NCI-H187 (cell line): ENCODE results near the gene DGCR2.
"Not testable (repeated sequence)": the region's sequence is repeated elsewhere in the genome, so short reads cannot be mapped to it uniquely, and the experiment has no call there.

Experiments
- DNase-seq, 2 experiments: peaks; one replicate each; lab custom pipeline; 2025; lab: John Stamatoyannopoulos, UW

DGCR2 gene

GRCh38 chr22:19003508-19003907, 118.7 kb downstream of the DGCR2 start:
- no peak for DNase-seq

GRCh38 chr22:19002684-19003038, 119.6 kb downstream of the DGCR2 start:
- DNase-seq, result no peak

- DNase-seq, result no peak
Measured at GRCh38 chr22:19001204-19001603, 121.0 kb downstream of the DGCR2 start.

GRCh38 chr22:19000106-19000505, 122.1 kb downstream of the DGCR2 start:
- not testable (repeated sequence) for DNase-seq

GRCh38 chr22:18999416-18999815, 122.8 kb downstream of the DGCR2 start:
- no peak for DNase-seq

GRCh38 chr22:18999008-18999407, 123.2 kb downstream of the DGCR2 start:
- no peak for DNase-seq

- no peak for DNase-seq
Measured at GRCh38 chr22:18997925-18998315, 124.3 kb downstream of the DGCR2 start.

- DNase-seq, result no peak
Measured at GRCh38 chr22:18997306-18997924, 124.8 kb downstream of the DGCR2 start.

- DNase-seq, result no peak
Measured at GRCh38 chr22:18996376-18996900, 125.8 kb downstream of the DGCR2 start.

- no peak for DNase-seq
Measured at GRCh38 chr22:18995327-18995711, 126.9 kb downstream of the DGCR2 start.

GRCh38 chr22:18994701-18995326, 127.4 kb downstream of the DGCR2 start:
- DNase-seq, result no peak

- no peak for DNase-seq
Measured at GRCh38 chr22:18994056-18994455, 128.2 kb downstream of the DGCR2 start.

GRCh38 chr22:18992543-18993198, 129.5 kb downstream of the DGCR2 start:
- no peak for DNase-seq

- no peak for DNase-seq
Measured at GRCh38 chr22:18991821-18992442, 130.3 kb downstream of the DGCR2 start.

- no peak for DNase-seq
Measured at GRCh38 chr22:18991138-18991432, 131.1 kb downstream of the DGCR2 start.

- no peak for DNase-seq
Measured at GRCh38 chr22:18990355-18991137, 131.7 kb downstream of the DGCR2 start.

- no peak for DNase-seq
Measured at GRCh38 chr22:18988958-18989357, 133.3 kb downstream of the DGCR2 start.

GRCh38 chr22:18987765-18988164, 134.4 kb downstream of the DGCR2 start:
- DNase-seq, result no peak

- DNase-seq, result not testable (repeated sequence)
Measured at GRCh38 chr22:18987114-18987513, 135.1 kb downstream of the DGCR2 start.
